Glutamatergic neuron (in vitro differentiated cells): ENCODE measurements around the gene TMEM183A. TPM values are rescaled to one million over a fixed set of nuclear protein-coding genes. Genes with fewer than 3 reads are reported as not detected.
A peak's percentile ranks its signal among the peaks of the same experiment; 100 is the strongest.

Experiments used
- DNase-seq: peaks from one replicate; pipeline ENCODE4 v3.0.0; 2022
- H3K27ac Mint-ChIP-seq: one replicate; pipeline ENCODE4 v1.8.0; 2020; ENCODE audit warnings: mild to moderate bottlenecking, mixed read lengths, inconsistent platforms; ENCODE audit not compliant: unreplicated experiment
- H3K27me3 Mint-ChIP-seq: one replicate; pipeline ENCODE4 v1.8.0; 2020; ENCODE audit warnings: mild to moderate bottlenecking, moderate library complexity, mixed read lengths, inconsistent platforms; ENCODE audit not compliant: unreplicated experiment
- H3K36me3 Mint-ChIP-seq: one replicate; pipeline ENCODE4 v1.8.0; 2020; ENCODE audit warnings: mild to moderate bottlenecking, mixed read lengths, inconsistent platforms; ENCODE audit not compliant: unreplicated experiment
- H3K4me1 Mint-ChIP-seq: one replicate; pipeline ENCODE4 v1.8.0; 2020; ENCODE audit warnings: mild to moderate bottlenecking, low read depth, mixed read lengths, inconsistent platforms; ENCODE audit not compliant: unreplicated experiment
- H3K4me3 Mint-ChIP-seq: one replicate; pipeline ENCODE4 v1.8.0; 2020; ENCODE audit warnings: mild to moderate bottlenecking, mixed read lengths, inconsistent platforms; ENCODE audit not compliant: unreplicated experiment
- H3K9me3 Mint-ChIP-seq: one replicate; pipeline ENCODE4 v1.8.0; 2020; ENCODE audit warnings: mild to moderate bottlenecking, moderate library complexity, mixed read lengths, inconsistent platforms; ENCODE audit not compliant: unreplicated experiment
- total RNA-seq: library from RNA; stranded (reverse); fragmentation: NEBNext Ultra II Directional; extraction: Animal tissue kit (Norgen Biotek cat#: 25700); gene quantifications from one replicate; pipeline ENCODE4 v1.2.1, GENCODE V29; 2021; ENCODE audit not compliant: unreplicated experiment
- TF ChIP-seq, protein P1 (sequence below): fragments of 200-600 bp; sonication (generic); IDR thresholded peaks from one replicate; pipeline ENCODE4 v1.5.0; 2021; ENCODE audit not compliant: partially characterized antibody, unreplicated experiment

TMEM183A gene
- total RNA-seq, 1 donor from 2014 or later = 61.5 TPM

DNA sequence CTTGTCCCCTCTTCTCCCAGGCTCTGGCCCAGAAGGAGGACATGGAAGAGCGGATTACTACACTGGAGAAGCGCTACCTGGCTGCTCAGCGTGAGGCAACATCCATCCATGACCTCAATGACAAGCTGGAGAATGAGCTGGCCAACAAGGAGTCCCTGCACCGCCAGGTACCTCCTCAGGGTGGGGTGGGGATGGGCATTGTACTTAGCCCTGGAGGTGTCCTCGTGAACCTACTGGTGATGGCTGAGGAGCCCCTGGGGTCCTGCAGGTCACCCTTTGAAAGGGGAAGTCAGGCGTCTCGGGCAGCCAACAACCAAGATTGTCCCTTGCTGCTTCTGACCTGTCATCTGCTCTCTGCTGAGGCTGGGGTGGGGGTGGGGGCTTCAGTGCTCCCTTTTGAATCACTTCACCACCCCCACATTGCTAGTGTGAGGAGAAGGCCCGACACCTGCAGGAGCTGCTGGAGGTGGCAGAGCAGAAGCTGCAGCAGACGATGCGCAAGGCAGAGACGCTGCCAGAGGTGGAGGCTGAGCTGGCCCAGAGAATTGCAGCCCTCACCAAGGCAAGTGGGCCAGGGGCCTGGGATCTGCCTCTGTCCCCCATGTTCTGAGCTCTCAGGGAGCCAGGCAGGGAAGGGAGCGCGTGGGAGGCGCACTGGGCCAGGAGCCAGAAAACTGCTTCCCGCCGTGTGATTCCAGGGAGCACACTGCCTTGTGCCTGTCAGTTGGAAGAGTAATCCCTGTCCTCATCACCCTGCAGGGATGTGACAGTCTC, 38.8 kb downstream of the TMEM183A start:
- Mint-ChIP-seq H3K27ac (no peak overlapping the region), H3K9me3 (peaks cover 7% of the 10 kb centered on the region), H3K27me3 (peaks cover 12% of the 10 kb centered on the region), H3K4me3 (no peak overlapping the region), H3K36me3 (peaks cover 6% of the 10 kb centered on the region), H3K4me1 (peaks cover 6% of the 10 kb centered on the region)
- DNase-seq = no peak
- TF ChIP-seq, protein P1, sequence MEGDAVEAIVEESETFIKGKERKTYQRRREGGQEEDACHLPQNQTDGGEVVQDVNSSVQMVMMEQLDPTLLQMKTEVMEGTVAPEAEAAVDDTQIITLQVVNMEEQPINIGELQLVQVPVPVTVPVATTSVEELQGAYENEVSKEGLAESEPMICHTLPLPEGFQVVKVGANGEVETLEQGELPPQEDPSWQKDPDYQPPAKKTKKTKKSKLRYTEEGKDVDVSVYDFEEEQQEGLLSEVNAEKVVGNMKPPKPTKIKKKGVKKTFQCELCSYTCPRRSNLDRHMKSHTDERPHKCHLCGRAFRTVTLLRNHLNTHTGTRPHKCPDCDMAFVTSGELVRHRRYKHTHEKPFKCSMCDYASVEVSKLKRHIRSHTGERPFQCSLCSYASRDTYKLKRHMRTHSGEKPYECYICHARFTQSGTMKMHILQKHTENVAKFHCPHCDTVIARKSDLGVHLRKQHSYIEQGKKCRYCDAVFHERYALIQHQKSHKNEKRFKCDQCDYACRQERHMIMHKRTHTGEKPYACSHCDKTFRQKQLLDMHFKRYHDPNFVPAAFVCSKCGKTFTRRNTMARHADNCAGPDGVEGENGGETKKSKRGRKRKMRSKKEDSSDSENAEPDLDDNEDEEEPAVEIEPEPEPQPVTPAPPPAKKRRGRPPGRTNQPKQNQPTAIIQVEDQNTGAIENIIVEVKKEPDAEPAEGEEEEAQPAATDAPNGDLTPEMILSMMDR = no peak

DNA sequence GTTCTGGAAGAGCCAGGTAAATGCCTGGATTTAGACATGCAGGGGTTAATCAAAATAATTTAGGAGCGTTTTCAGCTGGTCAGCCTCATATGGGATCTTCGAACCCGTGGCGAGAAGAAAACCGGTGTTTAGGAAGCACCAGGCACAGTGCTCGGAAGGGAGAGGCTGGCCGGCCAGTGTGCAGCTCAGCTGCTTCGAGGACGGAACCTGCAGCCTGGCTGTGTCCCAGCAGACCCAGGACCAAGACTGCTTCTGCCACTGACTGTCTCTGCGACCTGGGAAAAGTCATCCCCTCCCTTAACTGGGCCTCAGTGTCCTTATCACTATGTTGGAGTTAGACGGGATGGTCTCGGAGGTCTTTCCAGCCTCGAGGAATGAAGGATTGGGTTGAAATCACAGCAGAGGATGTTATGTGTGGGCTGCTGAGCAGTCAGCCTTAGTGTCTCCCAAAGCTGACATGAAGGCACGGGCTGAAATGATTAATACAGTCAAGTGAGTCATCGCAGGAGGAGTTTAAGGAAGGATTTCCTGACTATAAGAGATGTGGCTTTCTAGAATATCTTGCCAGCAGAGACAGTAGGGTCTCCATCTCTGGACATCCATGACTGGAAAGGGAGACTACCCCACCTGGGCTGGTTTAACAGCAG, 39.9 kb downstream of the TMEM183A start:
- peaks cover 7% of the 10 kb centered on the region for H3K9me3 Mint-ChIP-seq

DNA sequence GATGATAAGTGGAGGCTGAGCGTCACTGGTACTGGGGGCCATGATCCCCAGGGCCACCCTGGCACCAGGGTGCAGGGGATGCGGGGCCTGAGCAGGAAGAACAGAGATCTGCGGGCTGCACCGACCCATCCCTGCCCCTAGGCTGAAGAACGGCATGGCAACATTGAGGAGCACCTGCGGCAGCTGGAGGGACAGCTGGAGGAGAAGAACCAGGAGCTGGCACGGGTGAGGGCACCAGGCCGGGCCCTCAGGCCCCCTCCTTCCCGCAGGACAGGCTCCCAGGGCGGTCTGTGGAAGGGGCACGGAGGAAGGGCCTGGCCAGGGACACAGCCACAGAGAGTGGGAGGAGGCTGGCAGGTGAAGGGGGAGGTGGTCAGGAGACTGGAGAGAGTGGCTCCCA, 40.9 kb downstream of the TMEM183A start:
- Mint-ChIP-seq H3K36me3 (peaks cover 6% of the 10 kb centered on the region), H3K27me3 (peaks cover 17% of the 10 kb centered on the region), H3K9me3 (peaks cover 7% of the 10 kb centered on the region), H3K4me3 (peak overlapping the region; percentile 42), H3K4me1 (peaks cover 24% of the 10 kb centered on the region), H3K27ac (no peak overlapping the region)
- DNase-seq = no peak
- TF ChIP-seq, protein P1 = no peak

More for the DNA sequence above, 39.9 kb downstream of the TMEM183A start:
- Mint-ChIP-seq H3K27me3 (peaks cover 15% of the 10 kb centered on the region), H3K27ac (no peak overlapping the region), H3K36me3 (peaks cover 6% of the 10 kb centered on the region), H3K4me1 (peaks cover 15% of the 10 kb centered on the region), H3K4me3 (no peak overlapping the region)
- DNase-seq = no peak
- TF ChIP-seq, protein P1 = no peak

DNA sequence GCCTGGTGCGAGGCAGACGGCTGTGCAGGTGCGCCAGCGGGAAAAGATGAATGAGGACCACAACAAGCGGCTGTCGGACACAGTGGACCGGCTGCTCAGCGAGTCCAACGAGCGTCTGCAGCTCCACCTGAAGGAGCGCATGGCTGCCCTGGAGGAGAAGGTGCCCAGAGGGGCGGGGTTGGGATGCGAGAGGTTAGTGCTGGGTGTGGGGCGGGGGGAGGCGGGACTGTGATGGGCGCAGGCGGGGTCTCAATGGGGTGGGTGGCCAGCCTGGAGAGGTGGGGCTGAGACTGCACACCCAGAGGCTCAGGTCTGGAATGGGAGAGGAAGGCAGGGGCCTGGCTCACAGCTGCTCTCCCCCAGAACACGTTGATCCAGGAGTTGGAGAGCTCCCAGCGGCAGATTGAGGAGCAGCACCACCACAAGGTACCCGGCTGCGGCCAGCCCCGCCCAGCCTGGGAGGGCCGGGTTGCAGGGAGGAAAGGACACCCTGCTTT, 41.4 kb downstream of the TMEM183A start:
- Mint-ChIP-seq H3K9me3 (peaks cover 7% of the 10 kb centered on the region), H3K4me1 (peaks cover 24% of the 10 kb centered on the region), H3K4me3 (no peak overlapping the region), H3K27ac (no peak overlapping the region), H3K27me3 (peaks cover 17% of the 10 kb centered on the region), H3K36me3 (peaks cover 6% of the 10 kb centered on the region)
- TF ChIP-seq, protein P1 = no peak
- DNase-seq = peak; percentile 65

DNA sequence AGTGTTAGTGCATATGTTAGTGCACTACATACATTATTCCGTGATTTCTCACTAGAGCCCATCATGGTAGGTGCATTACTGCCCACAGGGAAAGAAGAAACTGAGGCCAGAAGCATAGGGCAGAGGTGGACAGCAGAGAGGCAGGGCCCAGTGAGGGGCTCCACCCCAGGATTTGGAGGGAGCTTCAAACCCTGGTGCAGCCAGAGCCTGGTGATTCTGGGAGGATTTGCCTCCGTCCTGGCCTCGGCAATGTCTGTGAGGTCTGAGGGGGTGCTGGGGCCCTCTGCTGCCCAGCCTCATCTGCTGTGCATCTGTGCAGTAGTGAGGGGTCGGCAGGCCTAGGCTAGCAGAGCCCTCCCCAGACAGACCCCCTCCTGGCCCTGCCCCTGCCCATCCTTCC, 41.9 kb downstream of the TMEM183A start:
- H3K4me1 Mint-ChIP-seq = peaks cover 24% of the 10 kb centered on the region

More for the DNA sequence above, 41.9 kb downstream of the TMEM183A start:
- peaks cover 7% of the 10 kb centered on the region for H3K9me3 Mint-ChIP-seq
- H3K4me3 Mint-ChIP-seq = no peak overlapping the region
- TF ChIP-seq, protein P1 = no peak
- peaks cover 17% of the 10 kb centered on the region for H3K27me3 Mint-ChIP-seq
- peaks cover 6% of the 10 kb centered on the region for H3K36me3 Mint-ChIP-seq
- DNase-seq = no peak
- no peak overlapping the region for H3K27ac Mint-ChIP-seq
